Measurements from ENCODE around the gene SPO11.

The SPO11 gene

GRCh38 chr20:57379263-57379647, 49.7 kb downstream of the SPO11 start:
- no peak for DNase-seq

DNA sequence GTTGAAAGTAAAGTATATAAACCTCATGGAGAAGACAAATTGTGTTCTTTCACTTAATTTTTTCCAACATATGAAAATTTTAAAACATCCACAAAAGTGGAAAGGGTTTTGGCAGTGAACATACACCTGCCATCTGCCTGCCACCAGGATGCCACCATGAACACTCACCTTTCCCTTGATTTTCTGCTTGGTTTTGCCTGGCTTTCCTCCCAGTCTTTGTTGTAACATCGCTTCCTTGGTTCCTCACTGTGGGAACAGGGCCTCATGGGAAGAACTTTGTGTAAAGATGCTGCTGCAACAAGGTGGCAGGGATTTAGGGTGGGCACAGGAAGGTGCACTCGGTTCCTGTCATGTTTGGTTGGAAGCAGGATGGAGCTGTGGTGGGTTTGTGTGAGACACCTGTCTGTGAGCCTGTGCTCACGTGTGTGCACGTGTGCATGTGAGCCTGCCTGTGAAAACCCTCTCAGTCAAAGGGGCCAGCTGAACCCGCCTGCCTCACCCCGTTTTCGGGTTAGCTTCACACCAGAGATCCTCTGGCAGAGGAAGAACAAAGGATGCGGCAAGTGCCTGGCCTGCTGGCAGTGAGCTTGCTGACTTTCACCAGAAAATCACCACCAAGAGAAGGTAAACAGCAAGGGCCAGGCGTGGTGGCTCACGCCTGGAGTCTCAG, 50.6 kb downstream of the SPO11 start:
- DNase-seq: no peak

GRCh38 chr20:57381596-57382503, 52.2 kb downstream of the SPO11 start:
- DNase-seq: peak; percentile 58

- DNase-seq: no peak
Measured at GRCh38 chr20:57382516-57382915, 52.9 kb downstream of the SPO11 start.

- no peak for DNase-seq
Measured at GRCh38 chr20:57383447-57384347, 54.1 kb downstream of the SPO11 start.

DNA sequence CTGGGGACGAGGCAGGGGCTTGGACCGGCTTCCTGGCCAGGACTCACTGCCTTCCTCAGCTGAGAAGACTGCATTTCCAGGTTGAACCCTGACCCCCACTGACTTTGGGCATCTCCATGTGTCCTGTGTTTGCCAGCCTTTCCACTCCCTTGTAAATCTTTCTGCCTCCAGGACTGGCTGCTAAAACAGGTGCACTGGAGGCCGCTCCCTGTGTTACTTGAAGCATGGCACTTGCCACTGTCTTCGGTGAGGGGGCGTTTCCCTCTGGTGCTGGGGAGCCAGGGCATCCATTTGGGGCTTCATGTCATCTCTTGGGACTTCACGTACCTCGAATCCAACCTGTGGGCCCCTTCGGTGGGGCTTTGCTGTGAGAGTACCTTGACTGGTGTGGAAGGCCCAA, 54.9 kb downstream of the SPO11 start:
- no peak for DNase-seq

GRCh38 chr20:57384953-57385761, 55.6 kb downstream of the SPO11 start:
- no peak for DNase-seq

GRCh38 chr20:57385940-57386339, 56.3 kb downstream of the SPO11 start:
- DNase-seq: no peak

DNA sequence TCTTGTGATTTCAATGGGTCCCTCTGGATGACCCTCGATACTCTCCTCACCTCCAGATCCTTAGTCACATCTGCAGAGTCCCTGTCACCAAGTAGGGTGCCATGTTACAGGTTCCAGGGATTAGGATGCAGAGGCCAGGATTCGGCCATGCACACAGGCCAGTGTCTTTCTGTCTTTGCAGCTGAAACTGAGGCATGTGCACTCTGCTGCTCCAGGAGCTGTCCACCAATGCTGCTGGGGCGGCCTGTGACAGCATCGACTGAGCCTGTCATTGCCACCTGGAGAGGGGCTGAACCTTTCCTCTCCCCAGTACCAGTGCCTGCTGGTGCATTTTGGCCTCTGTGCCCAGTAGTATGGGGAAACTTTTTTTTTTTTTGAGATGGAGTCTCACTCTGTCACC, 57.2 kb downstream of the SPO11 start:
- DNase-seq: no peak

- no peak for DNase-seq
Measured at GRCh38 chr20:57387463-57387862, 57.9 kb downstream of the SPO11 start.

DNA sequence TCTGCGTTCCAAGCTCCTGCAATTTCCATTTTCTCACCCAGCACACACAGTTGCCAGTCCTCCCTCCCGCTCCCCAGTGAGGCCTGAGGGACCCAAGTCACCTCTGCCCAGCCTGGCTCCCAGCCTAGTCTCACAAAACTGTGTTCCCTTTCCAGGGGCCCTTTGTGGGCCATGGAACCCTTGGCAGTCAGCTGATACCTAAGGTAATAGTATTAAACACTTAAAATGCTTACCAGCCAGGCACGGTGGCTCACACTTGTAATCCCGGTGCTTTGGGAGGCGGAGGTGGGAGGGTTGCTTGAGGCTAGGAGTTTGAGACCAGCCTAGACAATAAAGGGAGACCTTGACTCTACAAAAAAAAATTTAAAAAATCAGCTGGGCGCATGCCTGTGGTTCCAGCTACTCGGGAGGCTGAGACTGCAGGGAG, 58.4 kb downstream of the SPO11 start:
- DNase-seq: no peak

DNA sequence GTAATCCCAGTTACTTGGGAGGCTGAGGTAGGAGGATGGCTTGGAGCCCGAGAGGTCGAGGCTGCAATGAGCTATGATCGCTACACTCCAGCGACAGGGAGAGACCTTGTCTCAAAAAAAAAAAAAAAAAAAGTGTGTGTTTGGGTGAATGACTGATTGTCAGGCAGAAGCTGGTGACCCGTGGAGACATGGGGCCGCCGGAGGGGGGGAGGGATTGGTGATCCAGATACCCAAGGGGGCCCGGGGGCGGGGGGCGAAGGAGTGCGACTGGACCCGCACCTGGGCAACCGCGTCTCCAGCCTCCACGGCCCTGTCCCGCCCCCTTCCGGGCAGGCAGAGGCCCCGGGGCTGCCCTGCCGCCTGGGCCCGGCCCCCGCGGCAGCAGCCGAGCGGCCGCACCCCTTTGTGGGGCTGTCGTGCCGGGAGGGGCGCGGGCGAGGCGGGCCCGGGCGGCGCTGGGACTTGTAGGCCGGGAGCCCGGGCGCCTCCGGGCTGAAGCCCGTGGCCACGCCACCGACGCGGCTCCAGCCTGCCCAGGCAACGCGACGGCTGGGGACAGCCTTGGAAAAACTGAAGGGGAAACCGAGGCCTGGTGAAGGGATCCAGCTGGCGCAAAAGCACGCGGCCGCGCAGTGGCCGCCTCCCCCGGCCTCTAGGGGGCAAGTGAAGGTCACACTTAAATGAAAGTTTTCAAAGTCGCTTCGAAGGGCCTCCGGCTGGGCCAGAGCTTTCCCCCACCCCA, 59.5 kb downstream of the SPO11 start:
- no peak for DNase-seq

- DNase-seq: no peak
Measured at GRCh38 chr20:57389695-57390603, 60.3 kb downstream of the SPO11 start.

GRCh38 chr20:57390604-57391438, 61.2 kb downstream of the SPO11 start, which contains the start of gene RBM38:
Gene RBM38 (plus strand): TSS chr20:57391396. CDS start chr20:57391582, 186 bp downstream.
- peak; percentile 70 for DNase-seq

DNA sequence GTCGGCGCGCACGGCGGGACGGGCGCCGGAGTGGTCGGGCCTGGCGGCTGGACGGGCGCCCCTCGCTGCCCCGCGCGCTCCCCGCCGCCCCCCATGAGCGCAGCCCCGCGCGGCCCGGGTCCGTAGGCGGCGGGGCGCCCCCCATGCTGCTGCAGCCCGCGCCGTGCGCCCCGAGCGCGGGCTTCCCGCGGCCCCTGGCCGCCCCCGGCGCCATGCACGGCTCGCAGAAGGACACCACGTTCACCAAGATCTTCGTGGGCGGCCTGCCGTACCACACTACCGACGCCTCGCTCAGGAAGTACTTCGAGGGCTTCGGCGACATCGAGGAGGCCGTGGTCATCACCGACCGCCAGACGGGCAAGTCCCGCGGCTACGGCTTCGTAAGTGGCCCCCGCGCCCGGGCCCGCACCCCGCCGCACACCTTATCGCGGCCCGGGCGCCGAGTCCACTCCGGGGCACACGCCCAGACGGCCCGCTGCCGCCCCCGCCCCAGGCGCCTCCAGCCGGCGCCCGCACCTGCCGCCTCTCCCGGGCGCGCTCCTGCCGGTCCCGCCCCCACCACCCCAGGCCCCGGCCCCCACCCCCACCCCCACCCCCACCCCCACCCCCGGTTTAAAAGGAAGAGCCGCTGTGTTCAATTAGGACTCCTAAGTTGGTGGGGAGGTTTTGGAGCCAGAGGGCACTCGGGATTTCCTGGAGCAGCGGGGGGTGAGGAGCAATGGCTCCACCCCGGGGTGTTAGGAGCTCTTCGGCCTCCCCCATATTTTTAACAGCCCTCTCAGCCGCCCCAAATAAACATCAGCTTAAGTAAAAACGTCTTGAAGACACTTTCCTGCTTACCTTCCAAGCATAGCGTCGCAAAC, 62.1 kb downstream of the SPO11 start:
- DNase-seq: no peak

DNA sequence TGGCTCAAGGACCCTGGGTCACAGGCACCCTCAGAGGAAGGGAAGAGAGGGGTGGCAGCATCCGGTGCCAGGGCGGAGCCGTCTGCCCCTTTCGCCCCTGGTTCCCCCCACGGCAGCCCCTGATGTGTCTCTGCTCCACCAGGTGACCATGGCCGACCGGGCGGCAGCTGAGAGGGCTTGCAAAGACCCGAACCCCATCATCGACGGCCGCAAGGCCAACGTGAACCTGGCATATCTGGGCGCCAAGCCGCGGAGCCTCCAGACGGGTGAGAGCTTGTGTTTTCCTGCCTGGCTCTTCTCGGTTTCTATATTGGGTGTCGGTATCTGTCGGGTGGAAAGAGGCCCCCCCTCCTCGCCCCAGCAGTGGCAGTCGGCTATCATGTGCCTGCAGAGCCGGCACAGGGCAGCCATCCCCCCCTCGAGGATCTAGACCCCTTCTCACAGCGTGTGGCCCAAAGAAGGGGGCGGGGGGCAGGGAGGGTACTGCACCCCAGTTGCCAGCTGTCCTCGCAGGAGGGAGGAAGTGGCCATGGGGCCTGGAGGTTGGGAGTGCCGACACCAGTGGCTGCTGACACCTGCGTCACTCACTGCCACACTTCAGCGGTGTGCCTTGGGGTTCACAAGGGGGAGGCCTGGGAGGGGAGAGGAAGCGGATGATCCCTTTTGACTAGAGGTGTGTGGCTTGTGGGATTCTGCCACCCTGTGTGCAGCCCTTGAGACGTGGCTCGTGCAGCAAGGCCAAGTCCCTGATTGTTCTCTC, 63.1 kb downstream of the SPO11 start:
- DNase-seq: no peak

All from NCI-H1092 (cell line).